Cortex of kidney (tissue), 1 donor: ENCODE results near the gene EIF2A.
"Not testable (repeated sequence)": the region's sequence is repeated elsewhere in the genome, so short reads cannot be mapped to it uniquely, and the experiment has no call there.

ENCODE experiments used
- DNase-seq: peaks from one replicate; lab custom pipeline; 2025; lab: John Stamatoyannopoulos, UW

Gene EIF2A

GRCh38 chr3:150546226-150547044 is at the start of gene EIF2A, which contains the start of gene SERP1:
Gene EIF2A, plus strand, starts transcription at chr3:150546787. Its CDS starts 16 bp downstream, at chr3:150546803.
Gene SERP1, minus strand, starts transcription at chr3:150546496. Its CDS starts 361 bp downstream, at chr3:150546135.
- peak; percentile 93 for DNase-seq

DNA sequence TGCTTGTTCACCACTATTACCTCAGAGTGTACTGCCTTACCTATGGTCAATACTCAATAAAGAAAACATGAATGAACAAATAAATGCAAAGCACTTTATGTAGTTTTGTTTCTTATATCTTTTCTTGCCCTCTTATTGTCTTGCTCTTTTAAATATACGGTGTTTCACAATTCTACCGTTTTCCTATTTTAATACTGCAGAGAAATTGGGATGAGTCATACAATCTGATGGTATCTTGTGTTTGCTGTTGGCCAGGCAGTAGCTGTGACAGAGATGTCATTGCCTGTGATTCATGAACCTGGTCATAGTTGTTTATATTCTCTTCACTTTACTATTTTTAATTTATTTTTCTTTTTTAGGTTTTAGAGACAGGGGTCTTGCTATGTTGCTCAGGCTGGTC is 48.6 kb upstream of the EIF2A start:
- no peak for DNase-seq

DNA sequence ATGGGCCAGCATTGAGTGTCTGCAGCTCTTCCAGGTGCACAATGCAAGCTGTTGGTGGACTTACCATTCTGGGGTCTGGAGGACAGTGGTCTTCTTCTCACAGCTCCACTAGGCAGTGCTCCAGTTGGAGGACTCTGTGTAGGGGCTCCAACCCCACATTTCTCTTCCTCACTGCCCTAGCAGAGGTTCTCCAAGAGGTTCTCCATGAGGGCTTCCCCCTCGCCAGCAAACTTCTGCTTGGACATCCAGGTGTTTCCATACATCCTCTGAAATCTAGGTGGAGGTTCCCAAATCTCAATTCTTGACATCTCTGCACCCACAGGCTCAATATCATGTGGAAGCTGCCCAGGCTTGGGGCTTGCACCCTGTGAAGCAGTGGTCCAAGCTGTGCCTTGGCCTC is 45.6 kb upstream of the EIF2A start:
- DNase-seq, result not testable (repeated sequence)

GRCh38 chr3:150503402-150504099 is 43.0 kb upstream of the EIF2A start:
- DNase-seq, result no peak

GRCh38 chr3:150504483-150504882 is 42.1 kb upstream of the EIF2A start:
- DNase-seq, result no peak

GRCh38 chr3:150508401-150508800 is 38.2 kb upstream of the EIF2A start:
- DNase-seq, result no peak

DNA sequence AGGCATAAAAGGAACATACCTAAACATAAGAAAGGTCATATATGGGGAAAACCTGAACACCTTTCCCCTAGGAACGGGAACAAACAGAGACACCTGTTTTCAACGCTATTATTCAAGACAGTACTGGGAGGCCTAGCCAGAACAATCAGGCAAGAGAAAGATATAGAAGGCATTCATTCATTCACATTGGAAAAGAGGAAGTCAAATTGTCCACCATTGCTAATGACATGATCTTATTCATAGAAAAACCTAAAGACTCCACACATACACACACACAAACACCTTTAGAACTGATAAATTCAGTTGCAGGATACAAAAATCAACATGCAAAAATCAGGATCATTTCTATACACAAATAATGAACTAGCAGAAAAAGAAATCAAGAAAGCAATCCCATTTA is 36.8 kb upstream of the EIF2A start:
- DNase-seq, result no peak

GRCh38 chr3:150511122-150511821 is 35.3 kb upstream of the EIF2A start:
- DNase-seq, result no peak

DNA sequence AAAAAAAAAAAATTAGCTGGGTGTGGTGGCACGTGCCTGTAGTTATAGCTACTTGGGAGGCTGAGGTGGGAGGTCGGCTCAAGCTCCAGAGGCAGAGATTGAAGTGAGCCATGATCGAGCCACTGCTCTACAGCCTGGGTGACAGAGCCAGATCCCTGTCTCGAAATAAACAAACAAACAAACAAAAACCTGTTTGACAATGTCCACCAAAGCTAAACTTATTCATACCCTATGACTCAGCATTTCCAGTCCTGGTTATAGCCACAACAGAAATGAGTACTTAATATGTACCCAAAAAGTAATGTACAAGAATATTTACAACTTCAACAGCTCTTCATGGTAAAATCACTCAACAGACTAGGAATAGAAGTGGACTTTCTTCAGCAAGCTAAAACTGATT is 31.4 kb upstream of the EIF2A start:
- DNase-seq, result no peak

GRCh38 chr3:150519026-150519425 is 27.6 kb upstream of the EIF2A start:
- DNase-seq, result no peak

DNA sequence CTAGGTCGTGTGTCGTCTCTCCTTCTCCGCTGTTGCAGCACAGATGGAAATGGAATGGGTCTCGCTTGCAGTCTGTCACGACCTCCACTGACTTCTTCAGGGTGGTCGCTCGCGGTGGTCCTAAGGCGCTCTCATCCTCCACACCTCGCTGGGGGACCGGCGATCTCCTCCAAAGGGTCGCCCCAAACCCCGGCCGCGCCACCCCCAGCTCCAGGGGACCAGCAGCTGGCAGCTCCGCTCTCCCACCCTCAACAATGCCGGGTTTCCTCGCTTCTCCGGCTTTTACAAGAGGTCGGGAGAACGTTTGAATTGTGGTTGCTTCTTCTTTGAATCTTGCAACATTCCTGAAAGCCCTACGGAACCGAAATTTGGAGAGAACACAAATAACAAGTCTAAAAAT is 26.2 kb upstream of the EIF2A start:
- no peak for DNase-seq

- no peak for DNase-seq
Observed at GRCh38 chr3:150521463-150521862, 25.1 kb upstream of the EIF2A start.

DNA sequence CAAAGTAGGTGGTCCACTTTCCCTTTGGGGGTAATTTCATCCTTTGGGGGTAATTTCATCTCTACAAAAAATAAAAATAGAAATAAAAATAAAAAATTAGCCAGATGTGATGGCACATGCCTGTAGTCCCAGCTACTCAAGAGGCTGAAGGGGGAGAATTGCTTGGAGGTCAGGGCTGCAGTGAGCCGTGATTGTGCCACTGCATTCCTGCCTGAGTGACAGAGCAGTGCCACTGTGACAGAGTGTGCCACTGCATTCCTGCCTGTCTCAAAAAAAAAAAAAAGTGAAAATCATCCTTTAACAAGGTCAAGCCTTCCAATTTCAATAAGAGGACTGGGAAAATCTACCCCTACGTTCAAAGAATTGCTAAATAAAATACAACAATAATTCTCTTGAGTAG is 23.0 kb upstream of the EIF2A start:
- no peak for DNase-seq

DNA sequence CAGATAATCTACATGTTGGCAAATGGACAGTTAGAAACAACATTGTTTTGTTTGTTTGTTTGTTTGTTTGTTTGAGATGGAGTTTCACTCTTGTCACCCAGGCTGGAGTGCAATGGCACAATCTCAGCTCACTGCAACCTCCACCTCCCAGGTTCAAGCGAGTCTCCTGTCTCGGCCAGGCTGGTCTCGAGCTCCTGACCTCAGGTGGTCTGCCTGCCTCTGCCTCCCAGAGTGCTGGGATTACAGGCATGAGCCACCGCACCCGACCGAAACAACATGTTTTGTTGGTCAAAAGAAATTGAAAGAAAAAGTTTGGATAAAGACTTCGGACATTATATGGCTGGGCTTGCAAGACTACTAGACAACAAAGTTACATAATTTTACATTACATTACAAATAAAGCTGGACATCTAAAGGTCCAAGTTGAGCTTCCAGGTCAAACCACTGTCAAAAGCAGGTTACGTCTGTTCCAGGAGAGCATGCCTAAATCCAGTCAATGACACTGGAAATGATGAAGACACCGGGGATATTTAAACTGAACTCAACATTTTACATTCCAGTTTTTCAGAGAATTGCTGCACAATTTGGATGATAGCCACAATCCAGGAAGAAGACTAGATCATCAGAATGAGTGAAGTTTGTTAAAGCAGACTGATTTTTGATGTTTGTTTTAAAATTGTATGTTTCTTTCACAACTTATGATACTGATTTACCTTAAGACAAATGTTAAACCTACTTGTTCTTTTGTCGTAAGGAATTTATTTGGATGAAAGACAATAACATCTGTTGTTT is 18.9 kb upstream of the EIF2A start:
- DNase-seq, result no peak

DNA sequence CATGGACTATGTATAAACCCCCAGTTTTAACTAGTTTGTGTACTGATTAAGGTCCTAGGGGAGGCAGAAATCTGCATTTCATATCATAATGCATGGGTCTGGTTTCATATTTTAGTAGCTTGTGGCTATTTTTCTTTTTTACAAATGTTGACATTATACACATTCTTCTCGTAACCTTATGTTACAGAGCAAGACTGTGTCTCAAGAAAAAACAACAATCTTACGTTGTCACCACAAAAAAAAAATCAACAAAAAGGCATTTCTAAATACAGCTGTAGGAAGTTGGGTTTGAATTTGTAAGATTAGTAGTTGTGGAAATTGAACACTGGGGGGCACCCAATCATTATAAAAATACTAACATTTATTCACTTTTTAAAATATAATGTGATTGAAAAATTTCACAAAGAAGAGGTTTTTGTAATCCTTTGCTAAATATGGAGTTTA is 18.2 kb upstream of the EIF2A start:
- no peak for DNase-seq

DNA sequence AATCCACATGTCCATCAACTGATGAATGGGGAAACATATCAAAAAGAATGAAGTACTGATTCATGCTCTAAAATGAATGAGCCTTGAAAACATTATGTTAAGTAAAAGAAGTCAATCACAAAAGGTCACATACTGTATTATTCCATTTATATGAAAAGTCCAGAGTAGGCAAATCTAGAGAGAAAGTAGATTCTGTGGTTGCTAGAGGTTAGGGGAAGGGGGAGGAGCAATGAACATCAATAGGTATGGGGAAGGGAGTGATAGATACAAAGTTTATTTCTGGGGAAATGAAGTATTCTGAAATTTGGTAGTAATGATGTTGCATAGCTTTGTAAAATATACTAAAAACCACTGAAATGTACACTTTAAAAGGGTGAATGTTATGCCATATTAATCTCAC is 14.8 kb upstream of the EIF2A start:
- no peak for DNase-seq

DNA sequence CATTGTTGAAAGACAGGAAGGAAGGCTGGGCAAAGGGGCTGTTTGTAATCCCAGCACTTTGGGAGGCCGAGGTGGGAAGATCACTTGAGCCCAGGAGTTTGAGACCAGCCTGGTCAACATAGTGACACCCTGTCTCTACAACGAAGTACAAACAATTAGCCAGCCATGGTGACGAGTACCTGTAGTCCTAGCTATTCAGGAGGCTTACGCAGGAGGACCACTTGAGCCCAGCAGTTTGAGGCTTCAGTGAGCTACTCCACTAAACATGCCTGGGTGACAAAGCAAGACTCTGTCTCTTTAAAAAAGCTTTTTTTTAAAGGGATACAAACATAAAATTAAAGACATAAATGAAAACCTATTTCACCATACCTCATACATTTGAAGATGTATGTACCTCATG is 11.4 kb upstream of the EIF2A start:
- no peak for DNase-seq

GRCh38 chr3:150538324-150539208 is 8.0 kb upstream of the EIF2A start:
- no peak for DNase-seq

DNA sequence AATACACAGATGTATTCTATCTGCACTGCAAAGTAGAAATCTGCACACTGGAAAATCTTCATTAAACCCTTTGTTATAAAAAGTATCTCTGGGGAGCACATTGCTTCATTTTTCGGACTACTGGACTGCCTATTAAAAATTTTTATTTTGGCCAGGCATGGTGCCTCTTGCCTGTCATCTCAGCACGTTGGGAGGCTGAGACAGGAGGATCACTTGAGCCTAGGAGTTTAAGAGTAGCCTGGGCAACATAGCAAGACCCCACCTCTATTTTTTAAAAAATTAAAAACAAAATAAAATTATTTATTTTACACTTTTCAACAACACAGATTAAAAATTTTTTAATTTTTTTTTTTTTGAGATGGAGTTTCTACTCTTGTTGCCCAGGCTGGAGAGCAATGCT is 6.3 kb upstream of the EIF2A start:
- no peak for DNase-seq

DNA sequence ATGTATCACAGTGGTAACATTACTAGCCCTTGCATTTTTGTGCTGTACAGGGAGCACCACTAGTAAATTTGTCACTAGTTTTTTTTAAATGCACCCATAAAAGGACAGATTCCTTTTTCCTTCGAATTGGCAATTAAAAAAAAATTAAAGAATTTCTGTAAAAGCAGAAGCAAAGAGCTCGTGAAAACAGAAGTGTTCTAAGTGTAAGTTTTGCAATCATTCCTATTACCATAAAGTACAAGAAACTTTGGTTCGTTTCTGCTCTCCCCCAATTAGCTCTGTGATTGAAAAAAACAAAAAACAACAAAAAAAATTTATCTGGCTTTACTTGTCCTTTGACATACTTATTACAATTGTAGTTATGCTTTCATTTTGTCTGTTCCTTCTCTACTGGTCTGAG is 5.6 kb upstream of the EIF2A start:
- DNase-seq, result no peak

- no peak for DNase-seq
Observed at GRCh38 chr3:150543128-150543527, 3.5 kb upstream of the EIF2A start.
